ENCODE results near the gene U2AF2. TPM values are rescaled to one million over a fixed set of nuclear protein-coding genes. Genes with fewer than 3 reads are reported as not detected.

The U2AF2 gene
- total and polyA plus RNA-seq, 2 experiments from 2014 or later = 73.1 to 233 TPM

GRCh38 chr19:55659822-55660221, 5.0 kb downstream of the U2AF2 start:
- Mint-ChIP-seq H3K9me3 (no peaks in the 10 kb centered on the region; the same call in 1 of the 3 replicates), H3K4me3 (peak overlapping the region; percentile 35; the same call in 1 of the 3 replicates)
- H3K4me2 ChIP-seq = no peak overlapping the region

More at GRCh38 chr19:55659822-55660221, 5.0 kb downstream of the U2AF2 start:
- peaks cover 22% of the 10 kb centered on the region for H3F3A ChIP-seq (replicated peaks; ENCODE audit: low read depth)
- no peak overlapping the region for H2AFZ ChIP-seq
- H3K27me3 Mint-ChIP-seq (ENCODE audit: insufficient read depth, low read depth, poor library complexity) = peaks cover 16% of the 10 kb centered on the region
- H4K20me1 ChIP-seq (replicated peaks; ENCODE audit: insufficient read depth) = peaks cover 62% of the 10 kb centered on the region
- H3K79me2 ChIP-seq (replicated peaks; ENCODE audit: insufficient read depth) = peaks cover 94% of the 10 kb centered on the region
- DNase-seq (ENCODE audit: low spot score) = no peak
- H3K4me3 ChIP-seq = no peak overlapping the region
- no peak for ATAC-seq
- peaks cover 27% of the 10 kb centered on the region for H3K4me1 ChIP-seq (ENCODE audit: insufficient read depth)
- H3K9me2 ChIP-seq (ENCODE audit: insufficient read depth) = no peaks in the 10 kb centered on the region
- H3K27me3 ChIP-seq (ENCODE audit: insufficient read depth) = no peaks in the 10 kb centered on the region
- peaks cover 36% of the 10 kb centered on the region for H3K4me1 Mint-ChIP-seq
- H3K27ac Mint-ChIP-seq = peak overlapping the region; percentile 24; the same call in 1 of the 2 replicates
- H3K27ac ChIP-seq (ENCODE audit: low read depth) = no peak overlapping the region
- no peak for TF ChIP-seq ZNF114 (CRISPR knock-in tag; IDR thresholded peaks at IDR 0.05)
- TF ChIP-seq, protein P1, sequence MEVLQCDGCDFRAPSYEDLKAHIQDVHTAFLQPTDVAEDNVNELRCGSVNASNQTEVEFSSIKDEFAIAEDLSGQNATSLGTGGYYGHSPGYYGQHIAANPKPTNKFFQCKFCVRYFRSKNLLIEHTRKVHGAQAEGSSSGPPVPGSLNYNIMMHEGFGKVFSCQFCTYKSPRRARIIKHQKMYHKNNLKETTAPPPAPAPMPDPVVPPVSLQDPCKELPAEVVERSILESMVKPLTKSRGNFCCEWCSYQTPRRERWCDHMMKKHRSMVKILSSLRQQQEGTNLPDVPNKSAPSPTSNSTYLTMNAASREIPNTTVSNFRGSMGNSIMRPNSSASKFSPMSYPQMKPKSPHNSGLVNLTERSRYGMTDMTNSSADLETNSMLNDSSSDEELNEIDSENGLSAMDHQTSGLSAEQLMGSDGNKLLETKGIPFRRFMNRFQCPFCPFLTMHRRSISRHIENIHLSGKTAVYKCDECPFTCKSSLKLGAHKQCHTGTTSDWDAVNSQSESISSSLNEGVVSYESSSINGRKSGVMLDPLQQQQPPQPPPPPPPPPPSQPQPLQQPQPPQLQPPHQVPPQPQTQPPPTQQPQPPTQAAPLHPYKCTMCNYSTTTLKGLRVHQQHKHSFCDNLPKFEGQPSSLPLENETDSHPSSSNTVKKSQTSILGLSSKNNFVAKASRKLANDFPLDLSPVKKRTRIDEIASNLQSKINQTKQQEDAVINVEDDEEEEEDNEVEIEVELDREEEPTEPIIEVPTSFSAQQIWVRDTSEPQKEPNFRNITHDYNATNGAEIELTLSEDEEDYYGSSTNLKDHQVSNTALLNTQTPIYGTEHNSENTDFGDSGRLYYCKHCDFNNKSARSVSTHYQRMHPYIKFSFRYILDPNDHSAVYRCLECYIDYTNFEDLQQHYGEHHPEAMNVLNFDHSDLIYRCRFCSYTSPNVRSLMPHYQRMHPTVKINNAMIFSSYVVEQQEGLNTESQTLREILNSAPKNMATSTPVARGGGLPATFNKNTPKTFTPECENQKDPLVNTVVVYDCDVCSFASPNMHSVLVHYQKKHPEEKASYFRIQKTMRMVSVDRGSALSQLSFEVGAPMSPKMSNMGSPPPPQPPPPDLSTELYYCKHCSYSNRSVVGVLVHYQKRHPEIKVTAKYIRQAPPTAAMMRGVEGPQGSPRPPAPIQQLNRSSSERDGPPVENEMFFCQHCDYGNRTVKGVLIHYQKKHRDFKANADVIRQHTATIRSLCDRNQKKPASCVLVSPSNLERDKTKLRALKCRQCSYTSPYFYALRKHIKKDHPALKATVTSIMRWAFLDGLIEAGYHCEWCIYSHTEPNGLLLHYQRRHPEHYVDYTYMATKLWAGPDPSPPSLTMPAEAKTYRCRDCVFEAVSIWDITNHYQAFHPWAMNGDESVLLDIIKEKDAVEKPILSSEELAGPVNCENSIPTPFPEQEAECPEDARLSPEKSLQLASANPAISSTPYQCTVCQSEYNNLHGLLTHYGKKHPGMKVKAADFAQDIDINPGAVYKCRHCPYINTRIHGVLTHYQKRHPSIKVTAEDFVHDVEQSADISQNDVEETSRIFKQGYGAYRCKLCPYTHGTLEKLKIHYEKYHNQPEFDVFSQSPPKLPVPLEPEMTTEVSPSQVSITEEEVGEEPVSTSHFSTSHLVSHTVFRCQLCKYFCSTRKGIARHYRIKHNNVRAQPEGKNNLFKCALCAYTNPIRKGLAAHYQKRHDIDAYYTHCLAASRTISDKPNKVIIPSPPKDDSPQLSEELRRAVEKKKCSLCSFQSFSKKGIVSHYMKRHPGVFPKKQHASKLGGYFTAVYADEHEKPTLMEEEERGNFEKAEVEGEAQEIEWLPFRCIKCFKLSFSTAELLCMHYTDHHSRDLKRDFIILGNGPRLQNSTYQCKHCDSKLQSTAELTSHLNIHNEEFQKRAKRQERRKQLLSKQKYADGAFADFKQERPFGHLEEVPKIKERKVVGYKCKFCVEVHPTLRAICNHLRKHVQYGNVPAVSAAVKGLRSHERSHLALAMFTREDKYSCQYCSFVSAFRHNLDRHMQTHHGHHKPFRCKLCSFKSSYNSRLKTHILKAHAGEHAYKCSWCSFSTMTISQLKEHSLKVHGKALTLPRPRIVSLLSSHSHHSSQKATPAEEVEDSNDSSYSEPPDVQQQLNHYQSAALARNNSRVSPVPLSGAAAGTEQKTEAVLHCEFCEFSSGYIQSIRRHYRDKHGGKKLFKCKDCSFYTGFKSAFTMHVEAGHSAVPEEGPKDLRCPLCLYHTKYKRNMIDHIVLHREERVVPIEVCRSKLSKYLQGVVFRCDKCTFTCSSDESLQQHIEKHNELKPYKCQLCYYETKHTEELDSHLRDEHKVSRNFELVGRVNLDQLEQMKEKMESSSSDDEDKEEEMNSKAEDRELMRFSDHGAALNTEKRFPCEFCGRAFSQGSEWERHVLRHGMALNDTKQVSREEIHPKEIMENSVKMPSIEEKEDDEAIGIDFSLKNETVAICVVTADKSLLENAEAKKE (CRISPR knock-in tag; IDR thresholded peaks at IDR 0.05) = no peak
- TF ChIP-seq, protein P2, sequence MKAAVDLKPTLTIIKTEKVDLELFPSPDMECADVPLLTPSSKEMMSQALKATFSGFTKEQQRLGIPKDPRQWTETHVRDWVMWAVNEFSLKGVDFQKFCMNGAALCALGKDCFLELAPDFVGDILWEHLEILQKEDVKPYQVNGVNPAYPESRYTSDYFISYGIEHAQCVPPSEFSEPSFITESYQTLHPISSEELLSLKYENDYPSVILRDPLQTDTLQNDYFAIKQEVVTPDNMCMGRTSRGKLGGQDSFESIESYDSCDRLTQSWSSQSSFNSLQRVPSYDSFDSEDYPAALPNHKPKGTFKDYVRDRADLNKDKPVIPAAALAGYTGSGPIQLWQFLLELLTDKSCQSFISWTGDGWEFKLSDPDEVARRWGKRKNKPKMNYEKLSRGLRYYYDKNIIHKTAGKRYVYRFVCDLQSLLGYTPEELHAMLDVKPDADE (IDR thresholded peaks at IDR 0.05) = no peak
- no peak for TF ChIP-seq CREB1 (CRISPR knock-in tag; IDR thresholded peaks at IDR 0.05; ENCODE audit: low read depth)
- TF ChIP-seq EZH2 (IDR thresholded peaks at IDR 0.05; ENCODE audit: low read depth, unreplicated experiment) = no peak
- no peak for TF ChIP-seq NANOG (IDR thresholded peaks at IDR 0.05; ENCODE audit: borderline replicate concordance)
- no peak for TF ChIP-seq EZH2phosphoT487 (IDR thresholded peaks at IDR 0.05; ENCODE audit: unreplicated experiment)
- no peak for TF ChIP-seq REST (IDR thresholded peaks at IDR 0.05; ENCODE audit: unreplicated experiment)
- TF ChIP-seq ZNF331 (CRISPR knock-in tag; IDR thresholded peaks at IDR 0.05; ENCODE audit: low read depth) = no peak
- TF ChIP-seq CTCF (conservative IDR thresholded peaks at IDR 0.05; ENCODE audit: low read depth in 2 of 2) = no peak
- TF ChIP-seq STAT1 (IDR thresholded peaks at IDR 0.05; ENCODE audit: unreplicated experiment) = no peak
- peaks cover 28% of the 10 kb centered on the region for H3K36me3 ChIP-seq (ENCODE audit: insufficient read depth)
- peaks cover 79% of the 10 kb centered on the region for H3K36me3 Mint-ChIP-seq (ENCODE audit: low read depth)

Measured in GM23338 (cell line).